Fibroblast of the aortic adventitia (primary cell): Measurements from ENCODE around the gene ARHGAP23. TPM values are rescaled to one million over a fixed set of nuclear protein-coding genes. Genes with fewer than 3 reads are reported as not detected.
"Not testable (repeated sequence)": the region's sequence is repeated elsewhere in the genome, so short reads cannot be mapped to it uniquely, and the experiment has no call there.

ENCODE experiments used
- DNase-seq: peaks from one replicate; pipeline ENCODE4 v3.0.0-alpha.2; 2010; ENCODE audit warnings: low read depth
- H3K4me3 ChIP-seq: 2 replicates; pipeline ENCODE4 v1.5.1; 2011; ENCODE audit warnings: low read depth, mild to moderate bottlenecking, control low read depth, low read length, moderate library complexity
- total RNA-seq: library from RNA; depleted of rRNA; stranded (reverse); fragments of >200 nt; gene quantifications from 2 replicates; pipeline ENCODE4 v1.2.3, GENCODE V29; 2012; ENCODE audit warnings: low replicate concordance
- TF ChIP-seq, protein P1 (sequence below): IDR thresholded peaks from 2 replicates; pipeline ENCODE4 v1.5.1; 2011; ENCODE audit warnings: mild to moderate bottlenecking, low read length, control low read depth, inconsistent platforms; ENCODE audit not compliant: insufficient read depth

Gene ARHGAP23
- total RNA-seq, 1 donor = 38.3 TPM

DNA sequence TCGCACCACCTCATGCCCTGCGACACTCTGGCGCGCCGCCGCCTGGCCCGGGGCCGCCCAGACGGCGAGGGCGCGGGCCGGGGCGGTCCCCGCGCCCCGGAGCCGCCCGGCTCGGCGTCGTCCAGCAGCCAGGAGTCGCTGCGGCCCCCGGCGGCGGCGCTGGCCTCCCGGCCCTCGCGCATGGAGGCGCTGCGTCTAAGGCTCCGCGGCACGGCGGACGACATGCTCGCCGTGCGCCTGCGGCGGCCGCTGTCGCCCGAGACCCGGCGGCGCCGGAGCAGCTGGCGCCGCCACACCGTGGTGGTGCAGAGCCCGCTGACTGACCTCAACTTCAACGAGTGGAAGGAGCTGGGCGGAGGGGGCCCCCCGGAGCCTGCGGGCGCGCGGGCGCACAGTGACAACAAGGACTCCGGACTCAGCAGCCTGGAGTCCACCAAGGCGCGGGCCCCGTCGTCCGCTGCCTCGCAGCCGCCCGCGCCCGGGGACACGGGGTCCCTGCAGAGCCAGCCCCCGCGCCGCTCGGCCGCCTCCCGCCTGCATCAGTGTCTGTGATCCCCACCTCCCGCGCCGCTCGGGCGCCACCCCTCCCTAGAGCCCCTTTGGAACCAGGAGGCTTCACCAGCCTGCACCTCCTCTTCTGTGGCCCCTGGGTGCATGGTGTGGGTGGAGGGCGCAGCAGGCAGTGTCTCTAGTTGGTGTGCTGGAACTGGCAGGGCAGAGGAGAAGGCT, 82.3 kb downstream of the ARHGAP23 start:
- no peak for DNase-seq
- H3K4me3 ChIP-seq = no peak overlapping the region
- TF ChIP-seq, protein P1, sequence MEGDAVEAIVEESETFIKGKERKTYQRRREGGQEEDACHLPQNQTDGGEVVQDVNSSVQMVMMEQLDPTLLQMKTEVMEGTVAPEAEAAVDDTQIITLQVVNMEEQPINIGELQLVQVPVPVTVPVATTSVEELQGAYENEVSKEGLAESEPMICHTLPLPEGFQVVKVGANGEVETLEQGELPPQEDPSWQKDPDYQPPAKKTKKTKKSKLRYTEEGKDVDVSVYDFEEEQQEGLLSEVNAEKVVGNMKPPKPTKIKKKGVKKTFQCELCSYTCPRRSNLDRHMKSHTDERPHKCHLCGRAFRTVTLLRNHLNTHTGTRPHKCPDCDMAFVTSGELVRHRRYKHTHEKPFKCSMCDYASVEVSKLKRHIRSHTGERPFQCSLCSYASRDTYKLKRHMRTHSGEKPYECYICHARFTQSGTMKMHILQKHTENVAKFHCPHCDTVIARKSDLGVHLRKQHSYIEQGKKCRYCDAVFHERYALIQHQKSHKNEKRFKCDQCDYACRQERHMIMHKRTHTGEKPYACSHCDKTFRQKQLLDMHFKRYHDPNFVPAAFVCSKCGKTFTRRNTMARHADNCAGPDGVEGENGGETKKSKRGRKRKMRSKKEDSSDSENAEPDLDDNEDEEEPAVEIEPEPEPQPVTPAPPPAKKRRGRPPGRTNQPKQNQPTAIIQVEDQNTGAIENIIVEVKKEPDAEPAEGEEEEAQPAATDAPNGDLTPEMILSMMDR = no peak

DNA sequence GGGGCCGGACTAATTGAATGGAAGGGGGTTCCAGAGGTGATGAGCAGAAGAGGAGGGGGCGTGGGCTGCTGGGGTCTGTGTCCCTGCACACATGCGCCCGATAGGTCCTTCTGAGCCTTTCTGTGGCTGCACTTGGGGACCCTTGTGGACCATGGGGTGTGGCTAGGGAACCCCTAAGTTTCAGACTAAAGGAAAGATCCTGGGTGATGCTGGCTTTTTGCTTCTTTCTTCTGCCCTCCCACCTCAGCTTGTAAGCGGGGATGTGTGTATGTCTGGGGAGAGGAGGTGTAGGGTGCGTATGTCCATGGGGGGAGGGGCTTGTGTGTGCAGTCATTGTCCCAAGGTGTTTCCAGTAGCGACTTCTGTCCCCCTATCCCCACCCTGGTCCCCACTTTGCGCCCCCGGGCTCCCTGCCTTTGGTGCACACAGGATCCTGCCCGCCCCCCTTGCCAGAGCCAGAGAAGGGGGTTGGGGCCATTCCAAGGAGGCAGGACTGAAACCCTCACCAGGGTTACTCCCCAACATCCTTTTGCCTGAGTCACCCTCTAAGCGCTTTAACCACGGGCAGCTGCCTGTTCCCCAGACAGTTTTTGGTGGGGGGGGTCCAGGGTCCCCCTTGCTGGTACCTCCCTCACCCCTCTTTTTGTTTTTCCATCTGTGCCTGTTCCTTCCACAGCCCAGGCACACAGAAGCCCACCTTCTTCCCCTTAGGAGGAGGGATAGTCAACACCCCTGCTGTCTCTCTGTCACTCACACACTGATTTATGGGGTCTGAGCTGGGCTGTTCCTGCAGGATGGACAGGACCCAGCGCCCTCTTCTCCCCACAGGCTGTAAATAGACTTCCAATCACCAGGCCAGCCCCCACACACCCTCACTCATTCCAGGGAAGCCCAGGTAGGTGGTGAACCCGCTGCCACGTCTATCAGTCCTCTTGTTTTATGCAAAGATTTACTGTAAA, 83.2 kb downstream of the ARHGAP23 start:
- H3K4me3 ChIP-seq = no peak overlapping the region
- peak; percentile 54 for DNase-seq
- TF ChIP-seq, protein P1 = no peak

DNA sequence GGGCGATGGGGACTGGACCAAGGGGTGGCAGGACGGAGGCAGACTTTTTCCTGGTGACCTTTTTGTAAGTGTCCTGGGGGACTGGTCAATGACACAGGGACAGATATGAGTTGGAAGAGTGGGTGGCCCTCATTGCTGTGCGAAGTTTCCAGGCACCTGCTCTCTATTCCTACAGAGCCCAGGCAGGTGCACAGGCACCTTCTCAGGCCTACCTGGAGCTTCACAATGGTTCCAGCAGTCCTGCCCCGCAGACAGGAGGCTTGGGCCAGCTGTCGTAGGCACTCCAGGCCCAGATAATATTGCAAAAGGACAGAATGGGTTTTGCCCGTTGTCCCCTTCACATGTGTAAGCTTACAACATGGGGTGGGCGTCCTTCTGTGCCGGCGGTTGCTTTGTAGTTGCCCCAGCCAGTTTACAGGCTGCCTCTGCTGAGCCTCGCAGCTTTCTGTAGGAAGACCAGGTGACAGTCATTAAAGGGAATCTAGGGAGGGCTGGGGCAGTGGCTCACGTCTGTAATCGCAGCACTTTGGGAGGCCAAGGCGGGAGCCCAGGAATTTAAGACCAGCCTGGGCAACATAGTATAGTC, 84.3 kb downstream of the ARHGAP23 start:
- no peak for DNase-seq
- TF ChIP-seq, protein P1 = no peak
- H3K4me3 ChIP-seq = no peak overlapping the region

GRCh38 chr17:38526526-38526925, 98.3 kb downstream of the ARHGAP23 start:
- not testable (repeated sequence) for DNase-seq, H3K4me3 ChIP-seq

GRCh38 chr17:38528141-38528540, 99.9 kb downstream of the ARHGAP23 start:
- H3K4me3 ChIP-seq, DNase-seq: not testable (repeated sequence)

GRCh38 chr17:38530856-38531255, 102.6 kb downstream of the ARHGAP23 start:
- not testable (repeated sequence) for DNase-seq, H3K4me3 ChIP-seq

DNA sequence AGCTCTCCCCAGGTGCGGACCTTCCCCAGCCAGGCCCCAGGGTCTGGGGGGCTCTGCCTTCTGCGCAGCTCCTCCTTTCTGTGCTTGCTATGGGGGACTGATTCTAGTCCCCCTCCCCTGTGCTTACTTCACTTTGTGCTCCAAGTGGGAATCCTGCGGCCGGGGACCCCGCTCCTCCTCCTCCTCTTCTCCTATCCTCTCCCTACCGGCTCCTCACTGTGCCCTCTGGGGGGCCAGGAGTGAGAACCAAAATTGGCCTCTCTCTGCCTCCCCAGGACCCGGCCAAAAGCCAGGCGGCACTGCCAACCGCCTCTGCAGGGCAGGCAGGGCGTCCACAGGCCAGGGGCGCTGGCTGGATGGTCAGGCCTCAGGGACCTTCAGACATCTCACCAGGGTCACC, 103.5 kb downstream of the ARHGAP23 start:
- DNase-seq, H3K4me3 ChIP-seq: not testable (repeated sequence)

GRCh38 chr17:38532451-38532850, 104.2 kb downstream of the ARHGAP23 start:
- TF ChIP-seq, protein P1 = no peak
- no peak overlapping the region for H3K4me3 ChIP-seq
- DNase-seq = no peak

DNA sequence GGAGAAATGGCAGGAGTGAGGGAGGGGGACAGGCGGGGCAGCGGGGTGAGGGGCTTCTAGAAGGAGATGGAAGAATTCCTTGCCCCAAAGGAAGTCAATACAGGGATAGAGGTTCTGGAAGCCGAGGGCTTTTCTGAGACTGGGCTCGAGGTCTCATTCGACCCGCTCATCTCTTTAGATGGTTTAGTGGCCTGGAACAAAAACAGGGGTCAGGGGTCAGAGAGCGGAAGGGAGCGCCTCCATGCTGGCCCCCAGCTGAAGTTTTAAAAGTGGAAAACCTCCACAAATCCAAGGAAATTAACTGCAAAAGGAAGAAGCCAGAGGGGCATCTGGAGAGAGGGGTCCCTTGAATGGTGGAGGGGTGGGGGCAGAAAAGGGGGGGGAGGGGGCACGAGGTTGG, 105.0 kb downstream of the ARHGAP23 start:
- TF ChIP-seq, protein P1 = no peak
- DNase-seq = no peak
- no peak overlapping the region for H3K4me3 ChIP-seq
